ENCODE data around the gene MZT1.

The MZT1 gene

GRCh38 chr13:72678312-72678711, 49.1 kb downstream of the MZT1 start:
- no peak for DNase-seq

GRCh38 chr13:72677431-72677830, 50.0 kb downstream of the MZT1 start:
- no peak for DNase-seq

GRCh38 chr13:72666391-72666790, 61.0 kb downstream of the MZT1 start:
- DNase-seq: no peak

GRCh38 chr13:72662548-72662947, 64.9 kb downstream of the MZT1 start:
- no peak for DNase-seq
